GM21526 (cell line): ENCODE measurements around the gene NDRG2.

Experiments used
- ATAC-seq: cut with Tn5 transposase; IDR thresholded peaks from one replicate; pipeline ENCODE4 v1.9.1; 2021; ENCODE audit warnings: moderate library complexity; ENCODE audit not compliant: unreplicated experiment, low FRiP score

Gene NDRG2

DNA sequence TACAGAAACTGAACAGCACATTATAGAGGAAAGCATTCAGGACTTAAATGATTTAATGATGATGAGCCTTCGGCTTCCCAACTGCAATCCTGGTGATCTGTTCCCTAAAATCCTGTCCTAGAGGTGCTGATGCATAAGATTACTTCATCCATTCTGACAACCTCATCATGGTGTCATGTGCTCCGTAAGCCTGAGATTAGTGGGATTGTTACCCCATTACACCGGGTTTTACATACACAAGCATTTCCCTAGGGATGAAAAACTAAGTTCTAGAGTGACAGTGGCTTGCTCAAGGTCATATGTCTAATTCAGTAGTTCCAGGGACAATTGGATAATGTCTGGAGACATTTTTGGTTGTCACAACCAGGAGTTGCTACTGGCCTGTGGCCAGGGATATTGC lies 12.3 kb upstream of the NDRG2 start:
- no peak for ATAC-seq

DNA sequence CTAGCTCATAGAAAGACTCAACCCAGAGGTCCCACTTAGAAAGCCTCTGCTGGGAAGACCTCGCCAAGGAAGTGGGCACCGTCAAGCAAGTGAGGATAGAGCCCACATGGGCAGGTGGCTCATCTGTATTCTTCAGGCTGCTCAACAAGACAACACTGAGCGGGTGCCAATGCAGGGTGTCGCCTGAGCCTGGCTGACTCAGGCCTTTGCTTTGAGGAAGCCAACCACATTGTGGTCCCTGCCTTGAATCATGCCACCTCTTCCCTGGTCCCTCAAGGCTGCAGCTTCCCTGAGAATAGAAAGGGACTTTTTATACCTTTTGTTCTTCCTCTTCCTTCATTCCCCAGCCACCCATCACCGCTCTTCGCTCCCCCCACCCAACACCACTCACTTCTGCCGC lies 11.9 kb upstream of the NDRG2 start:
- ATAC-seq: no peak

DNA sequence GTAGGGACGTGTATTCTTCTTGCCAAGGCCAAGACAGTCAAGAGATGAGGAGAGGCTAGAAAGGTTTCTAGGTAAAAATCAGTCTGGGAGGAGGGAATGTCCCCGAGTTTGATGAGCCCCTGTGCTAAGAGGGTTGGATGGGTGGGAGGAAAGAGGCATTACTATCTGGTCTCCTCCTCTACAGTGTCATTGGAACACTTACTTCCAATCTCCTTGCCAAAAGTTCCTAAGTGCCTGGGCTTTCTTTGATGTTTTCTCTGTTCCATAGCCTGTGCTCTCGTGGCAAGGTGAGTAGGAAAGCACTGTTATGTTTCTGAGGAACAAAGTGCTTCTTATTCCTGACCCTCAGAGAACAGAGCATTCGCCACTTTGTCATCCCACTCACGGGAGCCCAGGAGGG lies 9.8 kb upstream of the NDRG2 start, which contains the start of gene RNASE13:
TSS of gene RNASE13 (minus strand) at position 101 of the 400 bp plus-strand sequence. CDS start 519 bp downstream, outside the sequence.
- ATAC-seq: no peak

DNA sequence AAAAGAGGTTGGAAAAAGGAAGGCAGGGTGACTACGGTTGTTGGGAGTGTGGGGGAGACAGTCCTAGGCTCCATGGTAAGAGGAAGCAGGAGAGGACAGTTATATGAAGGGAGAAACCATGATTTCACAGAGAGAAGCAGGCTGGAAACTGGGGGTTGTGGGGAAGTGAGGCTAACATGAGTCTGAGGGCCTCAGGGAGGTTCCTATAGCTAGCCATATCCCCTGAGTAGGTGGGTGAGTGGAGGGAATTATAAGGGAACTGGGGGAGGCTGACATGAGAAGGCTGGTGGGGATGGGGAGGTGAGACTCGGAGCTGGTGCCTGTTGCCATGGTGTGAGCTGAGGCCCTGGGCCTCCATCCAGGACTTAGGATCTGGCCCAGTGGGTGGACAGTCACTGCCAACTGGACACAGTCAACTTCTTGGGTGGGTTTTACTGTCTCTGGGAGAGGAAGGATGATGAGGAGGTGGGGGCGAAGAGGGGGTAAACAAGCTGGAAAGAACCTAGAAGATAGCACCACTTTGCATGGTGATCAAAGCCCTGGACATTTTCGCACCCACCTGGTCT lies 8.4 kb upstream of the NDRG2 start:
- no peak for ATAC-seq

DNA sequence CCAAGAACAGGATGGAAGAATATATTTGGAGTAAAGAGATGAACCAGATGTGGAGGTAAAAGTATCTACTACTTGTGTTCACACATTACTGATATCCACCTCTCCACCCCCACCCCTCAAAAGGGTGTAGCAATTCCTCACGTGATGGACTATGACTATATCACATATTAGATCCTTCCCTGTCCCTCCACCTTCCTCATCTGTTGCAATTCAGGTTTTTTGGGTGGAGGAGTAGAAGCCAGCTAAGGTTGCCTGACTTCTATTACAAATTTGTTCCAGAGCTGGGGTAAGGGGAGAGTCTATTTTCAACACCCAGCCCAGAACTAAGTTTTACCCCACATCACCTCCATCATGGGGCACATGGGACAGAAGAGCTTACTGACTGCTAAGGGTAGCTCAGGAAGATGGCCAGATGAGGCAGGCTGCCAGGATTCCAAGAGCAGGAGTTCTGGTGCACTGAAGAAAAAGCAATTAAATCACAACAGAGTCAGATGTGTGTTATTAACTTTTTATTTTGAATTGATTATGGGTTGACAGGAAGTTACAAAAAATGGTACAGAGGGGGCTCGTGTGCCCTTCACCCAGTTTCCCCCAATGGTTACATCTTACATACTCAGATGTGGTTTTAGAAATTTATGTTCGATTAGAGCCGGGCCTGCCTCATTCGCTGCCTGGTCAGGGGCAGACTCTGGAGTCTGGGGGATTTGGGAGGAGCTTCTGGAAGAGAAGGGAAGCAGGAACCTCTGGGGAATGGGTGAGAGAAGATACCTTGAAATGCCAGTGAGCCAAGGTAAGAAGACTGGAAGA lies 7.7 kb upstream of the NDRG2 start:
- no peak for ATAC-seq

DNA sequence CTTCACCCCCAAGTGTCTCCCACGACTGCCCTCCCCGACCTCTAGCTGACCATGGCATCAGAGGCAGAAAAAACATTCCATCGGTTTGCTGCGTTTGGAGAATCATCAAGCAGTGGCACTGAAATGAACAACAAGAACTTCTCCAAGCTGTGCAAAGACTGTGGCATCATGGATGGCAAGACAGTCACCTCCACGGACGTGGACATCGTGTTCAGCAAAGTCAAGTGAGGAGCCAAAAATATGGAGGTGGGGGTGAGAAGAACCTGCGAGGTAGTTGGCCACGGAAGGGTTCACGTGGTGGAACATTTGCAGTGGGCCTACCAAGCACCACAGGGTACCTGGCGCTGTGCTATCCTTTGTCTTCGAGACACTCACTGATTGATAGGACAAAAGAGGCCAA lies 5.7 kb upstream of the NDRG2 start:
- ATAC-seq: no peak

DNA sequence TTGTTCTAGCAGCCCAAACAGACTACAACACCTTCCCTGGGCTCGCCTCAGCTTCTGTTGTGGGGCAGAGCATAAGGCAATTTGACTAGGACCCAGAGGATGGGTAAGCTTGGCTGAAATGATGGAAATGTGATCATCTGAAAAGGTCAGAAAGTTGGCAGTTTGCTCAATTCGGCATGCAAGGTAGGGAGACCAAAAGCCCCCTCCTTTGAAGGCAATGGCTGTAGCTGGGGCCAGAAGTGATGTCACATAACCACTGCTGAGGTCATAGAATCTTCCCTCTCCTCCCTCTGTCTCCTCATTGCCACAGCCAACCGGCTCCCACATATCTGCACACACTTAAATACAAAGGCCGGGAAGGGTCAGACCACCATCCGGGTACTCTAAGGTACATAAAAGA lies 5.1 kb upstream of the NDRG2 start, which contains the start of gene TPPP2:
TSS of gene TPPP2 (plus strand) at position 301 of the 400 bp plus-strand sequence. CDS start 365 bp downstream, outside the sequence.
- no peak for ATAC-seq

DNA sequence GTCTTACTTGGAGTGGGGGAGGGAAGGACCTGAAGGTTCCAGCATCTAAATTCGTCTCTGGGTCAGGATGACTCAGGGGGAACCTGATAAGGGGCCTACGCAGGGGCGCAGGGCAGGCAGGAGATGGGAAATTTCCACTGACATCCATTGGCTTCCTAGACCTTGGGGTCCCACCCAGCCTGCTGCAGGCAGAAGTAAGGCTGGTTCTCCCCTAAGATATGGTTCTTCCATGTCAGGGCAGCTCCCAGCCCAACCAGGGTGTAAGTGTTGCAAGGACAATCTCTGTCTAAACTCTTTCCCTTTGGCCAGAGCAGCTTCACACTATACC lies 2.1 kb upstream of the NDRG2 start:
- no peak for ATAC-seq

DNA sequence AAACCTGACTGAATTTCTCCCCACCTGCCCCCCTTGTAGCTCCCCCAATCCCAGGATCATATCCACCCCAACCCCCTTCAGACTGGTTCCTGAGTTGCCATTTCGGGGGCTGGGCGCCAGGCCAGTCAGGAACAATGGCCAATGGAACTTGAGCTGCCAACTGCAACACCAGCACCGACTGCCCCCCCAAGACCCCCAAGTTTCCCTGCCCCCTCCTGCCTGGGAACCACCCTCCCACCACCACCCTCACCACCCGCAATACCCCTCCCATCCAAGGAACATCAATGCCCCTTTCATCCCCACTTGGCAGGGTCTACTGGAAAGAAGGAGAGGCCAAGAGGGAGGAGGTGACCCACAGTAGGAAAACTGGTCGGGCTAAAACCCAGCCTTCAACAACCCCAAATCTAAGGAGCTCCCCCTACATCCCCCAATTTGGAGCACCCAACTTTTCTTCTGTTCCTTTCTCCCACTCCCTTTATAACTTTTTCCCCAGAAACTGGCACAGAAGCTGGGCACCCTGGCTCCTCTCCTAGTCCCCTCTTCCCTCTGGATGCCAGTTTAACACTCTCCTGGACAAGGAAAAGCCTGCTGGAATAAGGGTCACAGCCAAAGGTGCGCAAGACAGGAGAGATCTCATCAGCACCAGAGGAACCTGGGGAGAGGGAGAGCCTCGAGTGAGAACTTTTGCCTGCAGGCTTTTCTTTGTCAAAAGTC lies 1.6 kb upstream of the NDRG2 start:
- ATAC-seq: no peak

DNA sequence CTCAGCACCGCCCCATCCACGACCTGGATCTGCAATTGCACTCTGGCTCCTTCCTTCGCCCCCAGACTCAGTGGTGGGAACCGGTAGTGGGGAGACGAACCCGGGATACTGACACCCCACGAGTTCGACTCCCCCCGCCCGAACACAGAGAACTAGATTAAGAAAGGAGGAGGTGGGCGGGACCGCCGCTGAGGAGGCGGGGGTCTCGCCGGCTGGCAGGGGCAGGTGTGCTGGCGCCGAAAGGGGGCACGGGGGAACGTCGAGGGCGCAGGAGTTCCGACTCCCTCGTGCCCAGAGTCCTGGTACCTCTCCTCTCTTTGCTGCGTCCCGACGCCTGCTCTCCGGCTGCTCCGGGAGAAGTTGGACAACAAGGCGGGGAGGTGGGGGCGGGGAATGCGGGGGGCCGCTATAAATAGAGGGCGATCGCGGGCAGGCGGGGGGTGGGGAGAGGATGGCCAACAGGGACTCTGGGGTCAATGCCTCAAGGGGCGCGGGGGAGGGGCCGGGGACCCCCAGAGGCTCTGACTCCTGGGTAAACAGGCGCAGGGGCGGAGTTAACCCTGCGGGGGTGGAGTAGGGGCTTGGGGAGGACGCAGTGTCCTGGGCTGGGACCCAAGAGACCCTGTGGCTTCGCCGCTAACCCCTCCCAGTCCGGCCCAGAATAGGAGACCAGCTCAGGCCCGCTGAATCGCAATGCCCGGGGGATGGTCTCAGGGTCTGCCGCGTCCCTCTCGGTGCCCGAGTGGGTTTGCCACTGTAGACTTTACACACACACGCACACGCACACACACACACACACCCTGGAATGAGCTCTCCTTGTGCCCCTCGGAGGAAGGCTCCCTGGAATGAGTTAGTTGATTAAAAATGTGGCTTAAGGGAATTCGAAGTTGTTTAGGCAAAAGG lies 761 bp upstream of the NDRG2 start:
- ATAC-seq: no peak

DNA sequence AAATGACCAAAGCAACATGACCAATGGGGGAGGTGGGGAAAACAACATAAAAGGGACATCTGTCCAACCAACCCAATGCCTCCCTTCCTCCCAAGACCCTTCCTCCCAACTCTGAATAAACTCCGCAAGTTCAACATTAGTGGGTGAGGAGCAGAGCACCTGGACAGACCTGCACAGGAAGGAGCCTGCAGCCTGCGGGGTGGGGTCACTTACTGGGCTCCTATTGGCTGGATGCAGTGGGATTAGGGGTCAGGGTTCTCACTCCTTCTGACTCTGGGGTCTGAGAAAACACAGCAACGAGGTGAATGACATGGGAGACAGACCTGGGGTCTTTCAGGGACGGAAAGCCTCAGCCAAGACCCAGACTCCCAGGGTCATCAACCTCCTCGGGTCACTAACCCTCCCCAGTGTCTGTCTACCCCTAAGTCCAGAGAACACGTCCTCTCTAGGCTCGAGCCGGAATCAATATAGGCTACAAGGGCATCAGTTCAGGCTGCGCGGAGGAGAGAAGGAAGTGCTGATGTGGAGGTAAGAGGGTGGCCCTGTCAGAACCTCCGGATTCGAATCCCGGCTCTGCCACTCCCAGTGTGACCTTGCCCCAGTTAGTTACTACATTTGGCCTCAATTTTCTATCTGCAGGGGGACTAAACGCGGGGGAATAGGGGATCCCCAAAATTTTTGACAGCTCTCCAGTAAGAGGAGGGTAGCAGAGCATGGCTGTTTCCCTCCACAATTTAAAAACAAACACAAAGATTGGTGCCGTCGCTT lies 860 bp downstream of the NDRG2 start:
- ATAC-seq: no peak

DNA sequence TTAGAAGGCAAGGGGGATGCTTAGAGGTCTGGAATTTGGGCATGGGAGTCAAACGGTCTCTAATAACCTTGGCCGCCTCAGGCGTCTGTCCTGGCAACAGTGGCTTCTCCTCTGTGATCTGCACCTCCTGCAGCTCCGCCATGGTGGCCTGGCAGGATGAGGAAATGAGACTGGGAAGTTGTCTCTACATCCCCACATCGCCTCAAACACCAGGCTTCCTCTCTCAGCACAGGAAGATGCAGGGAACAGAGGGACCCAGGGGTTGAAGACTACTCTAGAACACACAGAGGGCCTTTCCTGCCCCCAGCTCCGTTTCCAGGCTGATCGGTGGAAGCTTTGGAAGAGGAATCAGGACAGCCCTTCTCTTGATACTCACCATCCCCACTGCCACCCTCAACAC lies 1.7 kb downstream of the NDRG2 start:
- ATAC-seq: no peak

DNA sequence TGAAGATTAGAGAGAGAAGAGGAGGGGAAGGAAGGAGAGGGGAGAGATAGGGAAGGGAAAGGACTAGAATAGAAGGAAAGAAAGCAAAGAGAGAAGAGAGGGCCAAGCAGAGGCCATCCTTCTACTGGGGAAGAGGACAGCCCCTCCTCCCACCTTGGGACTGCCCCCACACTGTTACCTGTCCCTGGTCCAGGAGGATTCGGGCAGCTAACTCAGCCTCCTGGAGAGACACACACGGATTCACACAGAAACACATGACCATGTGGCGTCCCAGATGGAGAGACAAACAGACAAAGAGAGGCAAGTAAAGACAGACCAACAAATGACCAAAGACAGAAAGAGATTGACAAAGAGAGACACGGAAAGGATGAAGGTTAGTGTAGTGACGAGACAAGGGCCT lies 2.2 kb downstream of the NDRG2 start:
- no peak for ATAC-seq

DNA sequence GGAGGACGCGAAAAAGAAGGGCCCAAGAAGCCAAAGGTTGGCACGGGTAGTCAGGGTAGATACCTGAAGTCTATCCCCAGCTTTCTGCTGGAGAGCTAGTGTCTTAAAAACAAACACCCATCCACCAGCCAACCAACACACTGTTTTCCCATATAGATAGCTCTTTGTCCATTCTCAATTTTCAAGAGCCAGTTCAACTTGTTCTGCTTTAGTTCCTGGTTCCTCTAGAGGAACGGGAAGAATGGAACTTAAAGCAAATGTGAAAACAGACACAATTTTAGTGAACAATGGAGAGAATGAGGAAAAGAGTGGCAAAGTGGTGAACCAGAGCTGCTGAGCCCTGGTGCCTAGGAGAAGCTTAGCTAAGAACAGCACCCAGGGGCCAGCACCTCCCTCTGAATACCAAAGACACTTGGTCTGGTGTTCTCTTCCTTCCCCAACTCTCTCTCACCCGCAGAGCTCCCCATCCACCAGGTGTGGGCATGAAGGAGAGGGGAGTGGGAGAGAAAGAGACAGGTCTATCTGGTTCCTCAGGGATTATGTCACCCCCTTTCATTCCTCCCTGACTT lies 3.8 kb downstream of the NDRG2 start:
- ATAC-seq: no peak

DNA sequence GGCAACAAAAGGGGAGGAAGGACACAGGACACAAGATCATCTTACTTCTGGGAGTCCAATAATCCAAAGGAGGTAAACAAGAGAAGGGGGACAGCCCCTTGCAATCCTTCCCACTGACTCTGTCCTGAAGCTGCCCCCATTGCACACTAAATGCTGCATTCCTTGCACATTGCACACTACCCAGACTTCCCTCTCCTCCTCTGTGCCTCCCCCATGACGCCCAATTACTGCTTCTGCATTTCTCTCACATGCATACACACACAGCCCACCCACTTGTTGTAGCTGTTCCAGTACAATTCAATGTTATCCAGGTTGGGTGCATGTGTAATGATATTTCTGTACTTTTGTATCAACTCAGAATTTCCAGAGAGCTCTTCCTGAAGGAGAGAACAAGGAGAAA lies 5.5 kb downstream of the NDRG2 start:
- ATAC-seq: no peak

DNA sequence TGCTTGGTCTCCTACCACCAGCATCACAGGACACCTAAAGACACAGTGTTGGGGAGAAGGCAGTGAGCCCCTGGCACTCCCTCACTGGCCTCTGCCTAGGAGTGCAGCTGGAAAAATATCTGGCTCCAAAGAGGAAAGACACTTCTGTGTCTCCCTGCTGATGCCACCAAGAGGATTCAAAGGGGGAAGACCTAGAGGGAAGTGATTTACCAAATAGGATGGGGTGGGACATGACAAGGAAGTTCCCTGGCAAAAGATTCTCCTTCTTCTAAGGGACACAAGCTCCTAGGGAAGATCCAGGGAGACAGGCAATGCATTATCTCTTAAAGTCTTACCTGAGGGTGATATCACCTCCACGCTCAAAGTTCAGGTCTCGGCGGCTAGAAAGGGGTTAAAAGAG lies 6.1 kb downstream of the NDRG2 start:
- ATAC-seq: no peak

DNA sequence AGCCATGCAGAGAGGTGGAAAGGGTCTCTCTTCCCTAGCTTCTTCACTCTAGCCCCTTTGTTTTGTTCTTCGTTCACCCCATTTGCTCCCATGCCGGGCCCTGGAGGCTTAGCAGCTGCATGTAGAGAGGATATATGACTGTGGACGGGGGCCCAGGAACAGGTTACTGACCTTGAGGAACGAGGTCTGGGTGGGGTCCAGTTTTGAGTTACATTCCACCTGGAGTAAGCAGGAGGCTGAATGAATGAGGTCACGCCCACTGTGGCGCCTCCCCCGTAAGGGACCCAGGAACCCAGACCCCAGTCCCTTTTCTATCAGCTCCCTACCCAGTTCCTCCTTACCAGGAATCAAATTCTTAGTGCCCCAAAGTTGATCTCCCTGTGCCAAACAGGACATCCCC lies 6.6 kb downstream of the NDRG2 start:
- no peak for ATAC-seq

DNA sequence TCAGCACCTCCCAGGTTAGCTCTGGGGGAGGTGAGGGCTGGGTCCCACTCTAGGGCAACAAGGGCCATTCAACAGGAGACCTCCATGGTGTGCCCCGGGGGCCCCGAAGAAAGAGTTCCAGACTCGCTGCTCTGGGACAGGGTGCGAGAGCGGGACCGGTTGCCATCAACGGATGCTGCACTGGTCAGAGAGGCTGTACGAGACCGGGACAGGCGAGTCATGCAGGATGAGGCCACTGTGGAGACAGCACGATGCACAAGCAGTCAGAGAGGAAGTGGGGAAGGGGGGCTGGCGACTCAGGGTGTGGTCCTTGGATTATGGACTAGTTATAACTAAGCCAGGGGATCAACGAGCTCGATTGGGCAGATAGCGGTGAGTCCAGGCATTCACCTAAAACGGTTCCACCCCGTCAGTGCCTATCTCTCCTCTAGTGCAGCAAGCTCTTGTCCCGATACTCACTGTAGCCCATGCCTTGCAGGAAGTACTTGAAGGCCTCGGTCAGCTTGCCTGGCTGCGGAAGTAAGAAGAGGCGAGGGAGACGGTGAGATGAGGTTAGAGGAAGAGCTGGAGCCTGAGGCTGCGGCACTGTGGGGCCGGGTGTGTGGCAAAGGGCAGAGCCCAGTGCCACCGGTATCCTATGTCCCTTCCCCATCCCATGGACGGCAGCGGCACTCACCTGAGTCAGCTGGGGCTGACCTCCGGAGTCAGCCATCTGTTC lies 7.2 kb downstream of the NDRG2 start:
- no peak for ATAC-seq
